ENCODE results near the gene MGST2.
A peak's percentile ranks its signal among the peaks of the same experiment; 100 is the strongest.

Gene MGST2

DNA sequence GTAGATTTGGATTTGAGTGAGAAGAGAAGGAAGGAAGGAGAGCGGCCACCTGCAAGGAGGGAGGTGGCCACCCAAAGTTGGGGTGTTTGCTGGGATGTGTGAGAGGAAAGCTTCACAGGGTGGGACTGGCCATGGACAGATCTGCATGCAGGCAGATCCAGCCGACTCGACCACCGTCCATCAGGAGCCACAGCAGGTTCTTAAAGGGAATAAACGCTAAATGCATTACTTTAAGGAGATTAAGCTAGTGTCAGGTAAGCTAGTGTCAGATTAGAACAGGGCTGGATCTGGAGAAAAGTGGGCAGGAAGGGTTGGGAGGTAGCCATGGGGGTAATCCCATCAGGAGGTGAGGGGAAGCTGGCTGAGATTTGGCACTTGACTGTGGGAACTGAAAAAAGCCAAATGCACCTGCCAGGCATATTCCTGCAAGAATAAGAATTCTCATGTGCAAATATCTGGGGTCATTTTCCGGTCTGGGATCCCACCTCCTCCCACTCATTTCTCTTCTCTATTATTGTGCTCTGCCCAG is 79.6 kb downstream of the MGST2 start:
- peak; percentile 97 for DNase-seq

- DNase-seq, result peak; percentile 95
Measured at GRCh38 chr4:139746431-139747171, 81.0 kb downstream of the MGST2 start.

DNA sequence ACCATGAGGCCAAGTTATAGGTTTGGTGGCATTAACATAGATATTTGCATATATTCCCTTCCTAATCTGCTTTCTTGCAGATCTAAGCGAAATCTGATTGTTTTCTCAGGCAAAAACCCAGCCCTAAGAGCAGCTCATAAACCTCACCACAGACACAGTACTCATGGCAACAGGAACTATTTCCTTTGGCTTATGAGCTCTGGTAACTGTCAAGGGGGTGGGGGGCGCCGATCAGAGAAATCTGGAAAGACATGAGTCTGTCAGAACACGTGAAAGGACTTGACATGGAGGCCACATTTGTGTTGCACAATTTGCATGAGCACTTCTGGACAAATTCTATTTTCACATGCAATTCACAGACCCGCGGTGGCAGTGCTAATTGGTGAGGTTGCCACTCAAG is 83.7 kb downstream of the MGST2 start:
- no peak for DNase-seq

- DNase-seq, result peak; percentile 10
Measured at GRCh38 chr4:139749835-139750498, 84.3 kb downstream of the MGST2 start.

- DNase-seq, result no peak
Measured at GRCh38 chr4:139753686-139754085, 88.1 kb downstream of the MGST2 start.

Data from NCI-H82 (cell line).